Right lobe of liver (tissue), 6 donors: Measurements from ENCODE around the gene SLC26A8. TPM values are rescaled to one million over a fixed set of nuclear protein-coding genes. Genes with fewer than 3 reads are reported as not detected.

Experiments
- ATAC-seq, 4 donors: fragments of 200-7000 bp; cut with Tn5 transposase; one replicate each; pipeline ENCODE4 v1.9.1; 2020; ENCODE audit warnings: mild to moderate bottlenecking in 4 of 4, moderate library complexity in 4 of 4
- DNase-seq, 3 donors: peaks; one replicate each; pipeline ENCODE4 v3.0.0-alpha.2; 2020
- H3K27ac ChIP-seq, 3 donors: fragments of 200-600 bp; one replicate each; pipeline ENCODE4 v1.8.0; 2022
- H3K27me3 ChIP-seq, 2 donors: fragments of 200-600 bp; one replicate each; pipeline ENCODE4 v1.8.0; 2022
- H3K36me3 ChIP-seq, 4 donors: fragments of 200-600 bp; sonication (generic) in 1 of 4; one replicate each; pipeline versions ENCODE4 v1.5.1 to v1.8.0; 2017 to 2022; ENCODE audit warnings: control low read depth in 1 of 4
- H3K4me1 ChIP-seq, 4 donors: fragments of 200-600 bp; sonication (generic) in 1 of 4; one replicate each; pipeline versions ENCODE4 v1.5.1 to v1.8.0; 2017 to 2022; ENCODE audit warnings: control low read depth in 1 of 4
- H3K4me3 ChIP-seq, 3 donors: fragments of 200-600 bp; one replicate each; pipeline ENCODE4 v1.8.0; 2022
- H3K9me3 ChIP-seq, 4 donors: fragments of 200-600 bp; sonication (generic) in 1 of 4; one replicate each; pipeline versions ENCODE4 v1.5.1 to v1.8.0; 2017 to 2022; ENCODE audit warnings: control low read depth in 1 of 4
- POLR2A ChIP-seq: fragments of 450-650 bp; IDR thresholded peaks from one replicate; pipeline ENCODE4 v1.6.1; 2017; ENCODE audit warnings: antibody characterized with exemption, mild to moderate bottlenecking
- WGBS: methylation state at CpG from one replicate; pipeline ENCODE4 v1.1.6; 2018; ENCODE audit warnings: low coverage, low lambda C conversion rate; ENCODE audit not compliant: insufficient coverage; ENCODE audit errors: missing lambda C conversion rate; 5-methylcytosine and 5-hydroxymethylcytosine counted together
- intact Hi-C, 2 donors: fragments of 100-400 bp; cut with DNase I; formaldehyde crosslinking; loops; one replicate each; pipeline versions ENCODE4 v1.11.2 to v1.14.1; 2022
- total RNA-seq, 6 experiments: library from RNA; depleted of rRNA in 2 of 6; stranded (reverse); fragments of >200 nt in 2 of 6; fragmentation: NEBNext Ultra II Directional in 3 of 6; extraction: Animal tissue kit (Norgen Biotek cat#: 25700) in 3 of 6; gene quantifications; one replicate each; pipeline versions ENCODE4 v1.1.0 to v1.2.4, GENCODE V29; 2016 to 2023
- TF ChIP-seq, protein P1 (sequence below), 4 donors: fragments of 200-600 bp in 3 of 4; fragments of 450-650 bp in 1 of 4; IDR thresholded peaks; one replicate each; pipeline versions ENCODE4 v1.5.1 to v1.8.0; 2016 to 2022; ENCODE audit warnings: antibody characterized with exemption in 4 of 4, mild to moderate bottlenecking in 2 of 4
- donor health status: DM: no; HTN: yes; CAD: no.
- donor health status: DM: no; HTN: no; CAD: no.
- donor health status: DM: no; HTN: no; CAD: no.
- donor health status: DM: no; HTN: yes; CAD: no.
- donor health status: DM: no; HTN: yes; CAD: no.

The SLC26A8 gene
- total RNA-seq, 6 experiments from 2014 or later = 0.06 to 0.33 (median 0.09) TPM

DNA sequence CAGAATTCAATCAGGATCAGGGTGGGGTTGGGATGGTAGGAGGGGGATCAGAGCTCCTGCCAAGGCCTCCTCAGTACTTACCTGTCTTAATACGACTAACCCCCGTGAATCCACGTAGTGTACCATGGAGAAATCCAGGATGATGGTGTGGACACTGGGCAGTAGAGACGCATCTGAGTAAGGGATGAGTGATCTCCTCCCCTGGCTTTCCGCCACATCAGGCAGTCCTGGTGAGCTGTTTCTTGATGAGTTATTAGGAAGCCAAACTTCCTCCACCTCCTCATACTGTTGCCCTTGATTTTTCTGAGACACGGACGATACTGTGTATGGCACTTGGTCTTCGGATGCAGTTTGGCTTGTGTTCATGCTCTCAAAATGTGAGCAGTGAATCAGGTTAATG is 69.4 kb downstream of the SLC26A8 start:
- ATAC-seq (no peak), DNase-seq (no peak)
- intact Hi-C loops = no loop called here
- Histone ChIP-seq H3K27me3 (no peaks in the 10 kb centered on the region), H3K27ac (no peak overlapping the region), H3K4me1 (no peaks in the 10 kb centered on the region), H3K36me3 (no peaks in the 10 kb centered on the region), H3K9me3 (no peaks in the 10 kb centered on the region), H3K4me3 (no peak overlapping the region)
- no peak for TF ChIP-seq POLR2A
- 91% methylated on average over 7 of the region's 8 CpGs for WGBS

DNA sequence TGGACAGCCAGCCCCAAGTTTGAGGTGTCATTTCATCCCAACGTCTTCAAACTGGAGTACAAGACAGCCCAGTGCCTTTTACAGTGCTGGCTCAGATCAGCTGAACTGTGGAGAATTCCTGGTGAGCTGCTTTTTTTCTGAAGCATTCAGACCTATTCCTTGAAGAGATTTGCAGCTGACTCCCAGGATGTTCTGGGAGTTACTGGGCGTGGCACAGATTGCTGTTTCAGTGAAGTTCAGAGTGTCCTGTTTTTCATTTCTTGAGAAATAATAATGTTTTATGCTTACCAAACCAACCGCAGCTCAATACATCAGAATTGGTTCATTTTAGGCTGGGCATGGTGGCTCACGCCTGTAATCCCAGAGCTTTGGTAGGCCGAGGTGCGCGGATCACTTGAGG is 70.1 kb downstream of the SLC26A8 start:
- WGBS = 98% methylated on average over 5 of the region's 7 CpGs
- Histone ChIP-seq H3K36me3 (no peaks in the 10 kb centered on the region), H3K4me3 (no peak overlapping the region), H3K27me3 (no peaks in the 10 kb centered on the region), H3K9me3 (no peaks in the 10 kb centered on the region), H3K4me1 (no peaks in the 10 kb centered on the region), H3K27ac (no peak overlapping the region)
- peak in 1 of 3 donors; percentile 11 for DNase-seq
- no peak for TF ChIP-seq POLR2A
- TF ChIP-seq, protein P1, sequence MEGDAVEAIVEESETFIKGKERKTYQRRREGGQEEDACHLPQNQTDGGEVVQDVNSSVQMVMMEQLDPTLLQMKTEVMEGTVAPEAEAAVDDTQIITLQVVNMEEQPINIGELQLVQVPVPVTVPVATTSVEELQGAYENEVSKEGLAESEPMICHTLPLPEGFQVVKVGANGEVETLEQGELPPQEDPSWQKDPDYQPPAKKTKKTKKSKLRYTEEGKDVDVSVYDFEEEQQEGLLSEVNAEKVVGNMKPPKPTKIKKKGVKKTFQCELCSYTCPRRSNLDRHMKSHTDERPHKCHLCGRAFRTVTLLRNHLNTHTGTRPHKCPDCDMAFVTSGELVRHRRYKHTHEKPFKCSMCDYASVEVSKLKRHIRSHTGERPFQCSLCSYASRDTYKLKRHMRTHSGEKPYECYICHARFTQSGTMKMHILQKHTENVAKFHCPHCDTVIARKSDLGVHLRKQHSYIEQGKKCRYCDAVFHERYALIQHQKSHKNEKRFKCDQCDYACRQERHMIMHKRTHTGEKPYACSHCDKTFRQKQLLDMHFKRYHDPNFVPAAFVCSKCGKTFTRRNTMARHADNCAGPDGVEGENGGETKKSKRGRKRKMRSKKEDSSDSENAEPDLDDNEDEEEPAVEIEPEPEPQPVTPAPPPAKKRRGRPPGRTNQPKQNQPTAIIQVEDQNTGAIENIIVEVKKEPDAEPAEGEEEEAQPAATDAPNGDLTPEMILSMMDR (IDR thresholded peaks at IDR 0.05) = no peak
- intact Hi-C loops = no loop called here
- ATAC-seq = no peak

DNA sequence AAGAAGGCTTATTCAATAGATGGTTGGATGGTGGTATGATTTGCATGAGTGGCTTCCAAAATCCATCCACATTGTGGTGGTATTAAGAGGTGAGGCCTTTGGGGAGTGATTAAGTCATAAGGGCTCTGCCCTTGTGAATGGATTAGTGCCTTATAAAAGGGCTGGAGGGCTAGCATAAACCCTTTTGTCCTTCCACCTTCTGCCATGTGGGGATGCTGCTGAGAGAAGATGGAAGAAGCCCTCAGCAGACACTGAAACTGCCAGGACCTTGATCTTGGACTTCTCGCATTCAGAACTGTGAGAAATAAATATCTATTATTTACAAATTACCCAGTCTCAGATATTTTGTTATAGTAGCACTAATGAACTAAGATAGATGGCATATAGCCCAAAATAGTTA is 75.7 kb downstream of the SLC26A8 start:
- Histone ChIP-seq H3K36me3 (no peaks in the 10 kb centered on the region), H3K9me3 (no peaks in the 10 kb centered on the region), H3K4me1 (no peaks in the 10 kb centered on the region), H3K4me3 (no peak overlapping the region), H3K27me3 (no peaks in the 10 kb centered on the region), H3K27ac (no peak overlapping the region)
- TF ChIP-seq, protein P1 (IDR thresholded peaks at IDR 0.05) = peak; percentile 24 to 32 (median 26)
- TF ChIP-seq POLR2A = no peak
- intact Hi-C loops = no loop called here
- WGBS = 86% methylated on average over 1 of the region's 1 CpG
- no peak for DNase-seq
- ATAC-seq = peak; percentile 47 to 58 (median 56)

DNA sequence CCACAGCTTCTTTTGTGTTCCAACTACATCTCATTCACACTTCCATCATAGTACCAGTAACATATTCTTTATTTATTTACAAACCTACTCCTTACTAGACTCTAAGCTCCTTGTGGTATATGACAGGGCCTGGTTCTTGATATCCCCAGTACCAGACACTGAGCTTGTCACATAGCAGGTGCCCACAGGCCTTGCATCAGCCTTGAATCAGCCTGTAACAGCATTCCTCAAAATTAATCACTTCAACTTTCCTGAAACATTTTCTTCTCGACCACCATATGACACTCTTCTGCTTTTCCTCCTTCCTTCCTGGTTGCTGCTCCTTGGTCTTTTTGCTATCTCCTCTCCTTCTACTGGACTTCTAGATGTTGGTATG is 78.8 kb downstream of the SLC26A8 start:
- TF ChIP-seq, protein P1 (IDR thresholded peaks at IDR 0.05) = no peak
- no peak for TF ChIP-seq POLR2A
- no peaks in the 10 kb centered on the region for H3K36me3 ChIP-seq
- H3K4me1 ChIP-seq = no peaks in the 10 kb centered on the region
- H3K27me3 ChIP-seq = no peaks in the 10 kb centered on the region
- intact Hi-C loops = no loop called here
- ATAC-seq (no peak), DNase-seq (no peak)
- H3K9me3 ChIP-seq = no peaks in the 10 kb centered on the region
- WGBS = 67% methylated on average over 1 of the region's 1 CpG
- no peak overlapping the region for H3K4me3 ChIP-seq
- H3K27ac ChIP-seq = no peak overlapping the region

DNA sequence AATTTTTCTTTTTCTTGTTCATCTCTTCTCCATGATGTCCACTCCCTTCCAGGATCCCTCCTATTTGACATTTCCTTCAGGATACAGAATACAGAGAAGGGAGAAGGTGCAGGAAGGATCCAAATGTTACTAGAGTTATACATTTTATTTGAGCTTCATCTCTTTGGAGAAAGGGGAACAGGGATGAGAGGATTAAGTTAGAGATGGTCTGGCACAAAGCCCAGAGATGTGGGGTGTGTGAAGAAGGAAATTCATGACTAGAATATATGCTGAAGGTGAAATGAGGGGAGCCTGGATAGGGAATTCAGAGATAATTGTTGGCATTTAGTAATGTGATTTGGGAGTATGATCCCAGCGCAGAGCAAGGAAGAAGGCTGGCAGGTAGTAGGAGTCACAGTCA is 81.1 kb downstream of the SLC26A8 start:
- no peak overlapping the region for H3K4me3 ChIP-seq
- H3K27ac ChIP-seq = no peak overlapping the region
- DNase-seq (no peak), ATAC-seq (no peak)
- no peaks in the 10 kb centered on the region for H3K9me3 ChIP-seq
- TF ChIP-seq, protein P1 (IDR thresholded peaks at IDR 0.05) = no peak
- no peak for TF ChIP-seq POLR2A
- no peaks in the 10 kb centered on the region for H3K27me3 ChIP-seq
- no peaks in the 10 kb centered on the region for H3K36me3 ChIP-seq
- intact Hi-C loops = no loop called here
- WGBS = 67% methylated on average over 1 of the region's 1 CpG
- H3K4me1 ChIP-seq = no peaks in the 10 kb centered on the region
